Measurements from ENCODE around the gene EFR3B. TPM values are rescaled to one million over a fixed set of nuclear protein-coding genes. Genes with fewer than 3 reads are reported as not detected.

Gene EFR3B
- polyA plus RNA-seq, 2 of the 4 experiments (the other 2 are of a cell fraction) = 6.5 to 12.5 TPM

GRCh38 chr2:25032094-25032493 is 9.8 kb upstream of the EFR3B start:
- TF ChIP-seq SMC3 (IDR thresholded peaks at IDR 0.05) (no peak), RARB (CRISPR knock-in tag; IDR thresholded peaks at IDR 0.05) (no peak), HOXB5 (CRISPR knock-in tag; IDR thresholded peaks at IDR 0.05) (no peak), MAZ (IDR thresholded peaks at IDR 0.05; ENCODE audit: borderline replicate concordance, low read depth, low read length) (no peak), RNF2 (IDR thresholded peaks at IDR 0.05; ENCODE audit: borderline replicate concordance, low read depth) (no peak), HDAC2 (IDR thresholded peaks at IDR 0.05) (no peak), POLR2A (IDR thresholded peaks at IDR 0.05; ENCODE audit: low read length) (no peak), FOSB (CRISPR knock-in tag; IDR thresholded peaks at IDR 0.05) (no peak), MYC (IDR thresholded peaks at IDR 0.05; ENCODE audit: borderline replicate concordance, low read length) (no peak), CHD4 (IDR thresholded peaks at IDR 0.05; ENCODE audit: borderline replicate concordance) (no peak), CBX8 (IDR thresholded peaks at IDR 0.05) (no peak)
- no peaks in the 10 kb centered on the region for H3K4me1 ChIP-seq
- H3K4me3 ChIP-seq = no peak overlapping the region
- POLR2A ChIA-PET = no interaction called here
- no peaks in the 10 kb centered on the region; the same call in 2 of the 3 replicates for H3K9me3 ChIP-seq
- no peak for ATAC-seq
- H3K27ac ChIP-seq = no peak overlapping the region
- no peak for DNase-seq (ENCODE audit: low read depth in 1 of 2, low spot score in 1 of 2)
- WGBS (ENCODE audit: missing lambda C conversion rate) = 50% methylated on average over 3 of the region's 3 CpGs
- CTCF ChIA-PET = interaction anchor here (1.2 to 2.6 kb wide), 2 partner anchors 9 to 57 kb away, joined by 3 to 8 read pairs; no protein-coding TSS in a partner anchor
- no peak for FAIRE-seq
- H3K4me2 ChIP-seq = no peak overlapping the region

- 45% methylated on average over 3 of the region's 4 CpGs for WGBS (ENCODE audit: missing lambda C conversion rate)
Measured at GRCh38 chr2:25032901-25033300, 9.0 kb upstream of the EFR3B start.

GRCh38 chr2:25034081-25034480 is 7.8 kb upstream of the EFR3B start:
- no peak for FAIRE-seq
- H3K9me3 ChIP-seq = no peaks in the 10 kb centered on the region; the same call in 2 of the 3 replicates
- no peak overlapping the region for H3K4me3 ChIP-seq
- ChIA-PET CTCF (interaction anchor here (1.1 kb wide), 1 partner anchor 38 kb away, joined by 4 read pairs; no protein-coding TSS in a partner anchor), POLR2A (no interaction called here)
- WGBS (ENCODE audit: missing lambda C conversion rate) = 67% methylated on average over 4 of the region's 5 CpGs
- ATAC-seq = no peak
- H3K4me1 ChIP-seq = no peaks in the 10 kb centered on the region
- no peak for DNase-seq (ENCODE audit: low read depth in 1 of 2, low spot score in 1 of 2)
- H3K4me2 ChIP-seq = no peak overlapping the region
- no peak overlapping the region for H3K27ac ChIP-seq
- TF ChIP-seq RFX5 (IDR thresholded peaks at IDR 0.05) (no peak), CBX2 (IDR thresholded peaks at IDR 0.05; ENCODE audit: borderline replicate concordance, low read depth) (no peak), CEBPB (IDR thresholded peaks at IDR 0.05) (no peak), TFCP2L1 (CRISPR knock-in tag; IDR thresholded peaks at IDR 0.05) (no peak), HMGXB4 (CRISPR knock-in tag; IDR thresholded peaks at IDR 0.05; ENCODE audit: borderline replicate concordance) (no peak), E2F6 (IDR thresholded peaks at IDR 0.05; ENCODE audit: borderline replicate concordance, low read depth) (no peak), EP300 (IDR thresholded peaks at IDR 0.05) (no peak), SMC3 (IDR thresholded peaks at IDR 0.05) (no peak), POLR2AphosphoS2 (conservative IDR thresholded peaks at IDR 0.05; ENCODE audit: low read length) (no peak), MAX (IDR thresholded peaks at IDR 0.05) (no peak), MYC (IDR thresholded peaks at IDR 0.05; ENCODE audit: borderline replicate concordance, low read length) (no peak), ZNF302 (CRISPR knock-in tag; IDR thresholded peaks at IDR 0.05) (no peak), POLR2A (IDR thresholded peaks at IDR 0.05; ENCODE audit: low read length) (no peak), PHF8 (IDR thresholded peaks at IDR 0.05; ENCODE audit: borderline replicate concordance, low read depth) (no peak)

More at GRCh38 chr2:25032901-25033300, 9.0 kb upstream of the EFR3B start:
- DNase-seq (ENCODE audit: low read depth in 1 of 2, low spot score in 1 of 2) (no peak), ATAC-seq (no peak), FAIRE-seq (no peak)
- POLR2A ChIA-PET = no interaction called here
- Histone ChIP-seq H3K9me3 (no peaks in the 10 kb centered on the region; the same call in 2 of the 3 replicates), H3K27ac (no peak overlapping the region), H3K4me3 (no peak overlapping the region), H3K4me2 (no peak overlapping the region), H3K4me1 (no peaks in the 10 kb centered on the region)
- CTCF ChIA-PET = interaction anchor here (0.5 to 2.6 kb wide), 2 partner anchors 20 to 57 kb away, joined by 3 to 8 read pairs; no protein-coding TSS in a partner anchor
- TF ChIP-seq CTCF (IDR thresholded peaks at IDR 0.05) = no peak
- TF ChIP-seq RCOR1 (IDR thresholded peaks at IDR 0.05; ENCODE audit: low read depth, low read length) = no peak
- no peak for TF ChIP-seq CHD2 (IDR thresholded peaks at IDR 0.05; ENCODE audit: low read length, partially characterized antibody)
- no peak for TF ChIP-seq ZFP36 (IDR thresholded peaks at IDR 0.05; ENCODE audit: borderline replicate concordance, partially characterized antibody)
- TF ChIP-seq RARB (CRISPR knock-in tag; IDR thresholded peaks at IDR 0.05) = no peak
- TF ChIP-seq ATOH8 (CRISPR knock-in tag; IDR thresholded peaks at IDR 0.05; ENCODE audit: low read depth) = no peak
- no peak for TF ChIP-seq MAFK (IDR thresholded peaks at IDR 0.05; ENCODE audit: partially characterized antibody)
- TF ChIP-seq RFX5 (IDR thresholded peaks at IDR 0.05) = no peak
